ENCODE results near the gene KATNB1.

DNA sequence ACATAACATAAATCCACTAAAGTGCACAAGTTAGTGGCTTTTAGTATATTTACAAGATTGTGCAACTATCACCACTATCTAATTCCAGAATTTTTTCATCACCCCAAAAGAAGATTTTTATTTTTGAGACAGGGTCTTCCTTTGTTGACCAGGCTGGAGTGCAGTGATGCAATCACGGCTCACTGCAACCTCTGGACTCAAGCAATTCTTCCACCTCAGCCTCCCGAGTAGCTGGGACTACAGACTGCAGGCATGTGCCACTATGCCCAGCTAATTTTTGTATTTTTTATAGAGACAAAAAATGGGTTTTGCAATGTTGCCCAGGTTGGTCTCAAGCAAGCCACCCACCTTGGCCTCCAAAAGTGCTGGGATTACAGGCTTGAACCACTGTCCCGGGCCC is 25.9 kb upstream of the KATNB1 start:
- TF ChIP-seq, protein P1, sequence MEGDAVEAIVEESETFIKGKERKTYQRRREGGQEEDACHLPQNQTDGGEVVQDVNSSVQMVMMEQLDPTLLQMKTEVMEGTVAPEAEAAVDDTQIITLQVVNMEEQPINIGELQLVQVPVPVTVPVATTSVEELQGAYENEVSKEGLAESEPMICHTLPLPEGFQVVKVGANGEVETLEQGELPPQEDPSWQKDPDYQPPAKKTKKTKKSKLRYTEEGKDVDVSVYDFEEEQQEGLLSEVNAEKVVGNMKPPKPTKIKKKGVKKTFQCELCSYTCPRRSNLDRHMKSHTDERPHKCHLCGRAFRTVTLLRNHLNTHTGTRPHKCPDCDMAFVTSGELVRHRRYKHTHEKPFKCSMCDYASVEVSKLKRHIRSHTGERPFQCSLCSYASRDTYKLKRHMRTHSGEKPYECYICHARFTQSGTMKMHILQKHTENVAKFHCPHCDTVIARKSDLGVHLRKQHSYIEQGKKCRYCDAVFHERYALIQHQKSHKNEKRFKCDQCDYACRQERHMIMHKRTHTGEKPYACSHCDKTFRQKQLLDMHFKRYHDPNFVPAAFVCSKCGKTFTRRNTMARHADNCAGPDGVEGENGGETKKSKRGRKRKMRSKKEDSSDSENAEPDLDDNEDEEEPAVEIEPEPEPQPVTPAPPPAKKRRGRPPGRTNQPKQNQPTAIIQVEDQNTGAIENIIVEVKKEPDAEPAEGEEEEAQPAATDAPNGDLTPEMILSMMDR (conservative IDR thresholded peaks at IDR 0.05; ENCODE audit: low read length): no peak
- TF ChIP-seq EZH2phosphoT487 (IDR thresholded peaks at IDR 0.05; ENCODE audit: borderline replicate concordance, low read depth, low read length): no peak

All from OCI-LY7 (cell line).